Thoracic aorta (tissue), 2 donors: ENCODE results near the gene KCND2. TPM values are rescaled to one million over a fixed set of nuclear protein-coding genes. Genes with fewer than 3 reads are reported as not detected.

Experiments
- ATAC-seq: fragments of 150-250 bp; one replicate; pipeline ENCODE4 v1.8.0; 2017; ENCODE audit warnings: low read depth; ENCODE audit not compliant: insufficient number of reproducible peaks, low FRiP score
- DNase-seq: peaks from one replicate; pipeline ENCODE4 v3.0.0-alpha.2; 2020; ENCODE audit warnings: low spot score
- H3K27ac ChIP-seq, 2 donors: fragments of 200-600 bp; sonication (generic); 1 replicate in 1 of 2; 2 replicates in 1 of 2; pipeline ENCODE4 v1.5.1; 2016; ENCODE audit warnings: mild to moderate bottlenecking in 2 of 2, moderate library complexity in 2 of 2
- H3K27me3 ChIP-seq: fragments of 200-600 bp; sonication (generic); replicated peaks from 2 replicates; pipeline ENCODE4 v1.6.0; 2016; ENCODE audit warnings: mild to moderate bottlenecking; ENCODE audit not compliant: insufficient read depth
- H3K36me3 ChIP-seq: fragments of 200-600 bp; sonication (generic); one replicate; pipeline ENCODE4 v1.5.1; 2016
- H3K4me1 ChIP-seq, 2 donors: fragments of 200-600 bp; sonication (generic); 1 replicate in 1 of 2; 2 replicates in 1 of 2; pipeline versions ENCODE4 v1.5.1 to v1.6.0; 2016; ENCODE audit warnings: low read depth in 2 of 2, mild to moderate bottlenecking in 1 of 2; ENCODE audit not compliant: control insufficient read depth in 1 of 2
- H3K4me3 ChIP-seq: fragments of 200-600 bp; sonication (generic); 2 replicates; pipeline ENCODE4 v1.5.1; 2016; ENCODE audit warnings: mild to moderate bottlenecking
- H3K9me3 ChIP-seq: fragments of 200-600 bp; sonication (generic); 2 replicates; pipeline ENCODE4 v1.5.1; 2016
- CTCF ChIP-seq: fragments of 200-600 bp; sonication (generic); IDR thresholded peaks from one replicate; pipeline ENCODE4 v1.5.1; 2019; ENCODE audit warnings: antibody characterized with exemption
- total RNA-seq, 2 donors: library from RNA; depleted of rRNA; stranded (reverse); fragments of >200 nt; gene quantifications; one replicate each; pipeline versions ENCODE4 v1.1.0 to v1.2.3, GENCODE V29; 2016

Gene KCND2
- total RNA-seq, 2 donors from 2014 or later, result 0.14 to 0.99 TPM

GRCh38 chr7:120417244-120417979 lies 144.4 kb downstream of the KCND2 start:
- Histone ChIP-seq H3K36me3 (no peaks in the 10 kb centered on the region), H3K27ac (no peak overlapping the region), H3K9me3 (no peaks in the 10 kb centered on the region), H3K4me3 (no peak overlapping the region), H3K4me1 (no peaks in the 10 kb centered on the region), H3K27me3 (no peaks in the 10 kb centered on the region)
- TF ChIP-seq CTCF, result no peak
- no peak for ATAC-seq
- DNase-seq, result no peak

- ATAC-seq (no peak), DNase-seq (no peak)
- no peaks in the 10 kb centered on the region for H3K36me3 ChIP-seq
- TF ChIP-seq CTCF, result no peak
- H3K27ac ChIP-seq, result no peak overlapping the region
- H3K4me3 ChIP-seq, result no peak overlapping the region
- H3K4me1 ChIP-seq, result no peaks in the 10 kb centered on the region
- no peaks in the 10 kb centered on the region for H3K27me3 ChIP-seq
- no peaks in the 10 kb centered on the region for H3K9me3 ChIP-seq
These were observed 148.2 kb downstream of the KCND2 start for GRCh38 chr7:120421151-120421651.

GRCh38 chr7:120431016-120431415 lies 158.0 kb downstream of the KCND2 start:
- H3K27me3 ChIP-seq, result no peaks in the 10 kb centered on the region
- DNase-seq (no peak), ATAC-seq (no peak)

GRCh38 chr7:120436487-120437060 lies 163.6 kb downstream of the KCND2 start:
- no peak for DNase-seq
- Histone ChIP-seq H3K27ac (no peak overlapping the region), H3K27me3 (no peaks in the 10 kb centered on the region), H3K36me3 (no peaks in the 10 kb centered on the region), H3K4me1 (no peaks in the 10 kb centered on the region), H3K9me3 (no peaks in the 10 kb centered on the region), H3K4me3 (no peak overlapping the region)
- ATAC-seq, result no peak
- no peak for TF ChIP-seq CTCF

More at GRCh38 chr7:120431016-120431415, 158.0 kb downstream of the KCND2 start:
- Histone ChIP-seq H3K27ac (no peak overlapping the region), H3K9me3 (no peaks in the 10 kb centered on the region), H3K4me1 (no peaks in the 10 kb centered on the region), H3K36me3 (no peaks in the 10 kb centered on the region), H3K4me3 (no peak overlapping the region)
- TF ChIP-seq CTCF, result no peak

GRCh38 chr7:120441850-120442249 lies 168.9 kb downstream of the KCND2 start:
- Histone ChIP-seq H3K36me3 (no peaks in the 10 kb centered on the region), H3K4me1 (no peaks in the 10 kb centered on the region), H3K27ac (no peak overlapping the region), H3K27me3 (no peaks in the 10 kb centered on the region), H3K4me3 (no peak overlapping the region), H3K9me3 (no peaks in the 10 kb centered on the region)
- TF ChIP-seq CTCF, result no peak
- ATAC-seq (no peak), DNase-seq (no peak)
